Small intestine (tissue), 7 donors: Measurements from ENCODE around the gene RHEB. TPM values are rescaled to one million over a fixed set of nuclear protein-coding genes. Genes with fewer than 3 reads are reported as not detected.
"Not testable (repeated sequence)": the region's sequence is repeated elsewhere in the genome, so short reads cannot be mapped to it uniquely, and the experiment has no call there.

Experiments used
- DNase-seq, 2 donors: peaks; one replicate each; pipeline versions ENCODE4 v3.0.0 to v3.0.0-alpha.2; 2013
- FAIRE-seq: peaks from 2 replicates; lab custom pipeline; 2012; peaks lifted over from hg19 to GRCh38; lab: Jason Lieb, UNC
- H3K27ac ChIP-seq, 3 donors: one replicate each; pipeline ENCODE4 v1.5.1; 2013; ENCODE audit warnings: low read length in 2 of 3, mild to moderate bottlenecking in 2 of 3, control low read depth in 1 of 3, inconsistent platforms in 1 of 3, low read depth in 1 of 3, moderate library complexity in 1 of 3
- H3K27me3 ChIP-seq, 3 donors: one replicate each; pipeline ENCODE4 v1.6.1; 2013; ENCODE audit warnings: low read length in 3 of 3, inconsistent platforms in 1 of 3; ENCODE audit not compliant: control insufficient read depth in 3 of 3, insufficient read depth in 3 of 3
- H3K36me3 ChIP-seq, 3 donors: one replicate each; pipeline ENCODE4 v1.6.1; 2013; ENCODE audit warnings: low read length in 3 of 3, inconsistent platforms in 1 of 3, low read depth in 1 of 3, mild to moderate bottlenecking in 1 of 3, moderate library complexity in 1 of 3; ENCODE audit not compliant: control insufficient read depth in 3 of 3, insufficient read depth in 2 of 3
- H3K4me1 ChIP-seq, 3 donors: one replicate each; pipeline ENCODE4 v1.6.1; 2013; ENCODE audit warnings: low read length in 2 of 3, inconsistent platforms in 1 of 3, low read depth in 1 of 3, mild to moderate bottlenecking in 1 of 3, moderate library complexity in 1 of 3; ENCODE audit not compliant: control insufficient read depth in 3 of 3, insufficient read depth in 2 of 3
- H3K4me3 ChIP-seq, 3 donors: one replicate each; pipeline ENCODE4 v1.5.1; 2013; ENCODE audit warnings: low read length in 3 of 3, control low read depth in 1 of 3, inconsistent platforms in 1 of 3, low read depth in 1 of 3, mild to moderate bottlenecking in 1 of 3, moderate library complexity in 1 of 3
- H3K9me3 ChIP-seq, 2 donors: one replicate each; pipeline ENCODE4 v1.6.1; 2013; ENCODE audit warnings: low read depth in 1 of 2, low read length in 1 of 2; ENCODE audit not compliant: control insufficient read depth in 2 of 2, insufficient read depth in 1 of 2
- WGBS, 3 donors: extraction: QIAGEN DNeasy Blood & Tissue Kit; methylation state at CpG; one replicate each; pipeline ENCODE4 v1.1.7; 2013; 5-methylcytosine and 5-hydroxymethylcytosine counted together
- polyA plus RNA-seq, 4 donors: library from polyadenylated mRNA; stranded (reverse) in 3 of 4; unstranded in 1 of 4; fragments of 200-250 nt in 3 of 4; fragments of 120-200 nt in 1 of 4; gene quantifications; one replicate each; pipeline versions ENCODE4 v1.2.1 to v1.2.3, GENCODE V29; 2013
- donor health status: healthy with polysubstance abuse.
- donor health status: control.
- donor health status: control.
- donor health status: Bipolar disorder and iron deficiency.
- donor health status: healthy.

RHEB gene
- polyA plus RNA-seq, 4 donors, result 54.4 to 84.6 (median 64.4) TPM

GRCh38 chr7:151520419-151521261 is 945 bp upstream of the RHEB start:
- FAIRE-seq (no peak), DNase-seq (peak; percentile 42 to 74)
- Histone ChIP-seq H3K36me3 (no peaks in the 10 kb centered on the region), H3K27me3 (no peaks in the 10 kb centered on the region), H3K4me3 (peak overlapping the region in 2 of 3 donors; percentile 54 to 68), H3K4me1 (peaks cover 0 to 17% (median 9%) of the 10 kb centered on the region in 3 donors), H3K27ac (peak overlapping the region; percentile 28 to 93 (median 93)), H3K9me3 (no peaks in the 10 kb centered on the region)
- 9 to 13% (median 12%) methylated on average over 53 to 55 of the region's 55 CpGs for WGBS, 3 donors

GRCh38 chr7:151518947-151519764 is 539 bp downstream of the RHEB start:
- peaks cover 0 to 16% (median 9%) of the 10 kb centered on the region in 3 donors for H3K4me1 ChIP-seq
- peak overlapping the region; percentile 68 to 92 (median 84) for H3K4me3 ChIP-seq
- FAIRE-seq, H3K36me3 ChIP-seq, H3K9me3 ChIP-seq, H3K27me3 ChIP-seq: not testable (repeated sequence)
- WGBS, 3 donors, result 1% methylated on average over 31 to 115 of the region's 118 CpGs
- peak overlapping the region; percentile 97 to 99 (median 99) for H3K27ac ChIP-seq
- DNase-seq, result peak; percentile 39 to 77

GRCh38 chr7:151518105-151518946 is 1.4 kb downstream of the RHEB start:
- 0 to 1% (median 1%) methylated on average over 36 of the region's 36 CpGs for WGBS, 3 donors
- Histone ChIP-seq H3K27ac (peak overlapping the region; percentile 97 to 99 (median 99)), H3K27me3 (no peaks in the 10 kb centered on the region), H3K36me3 (no peaks in the 10 kb centered on the region), H3K4me1 (peaks cover 0 to 11% (median 9%) of the 10 kb centered on the region in 3 donors), H3K9me3 (peaks cover 0 to 3% of the 10 kb centered on the region in 2 donors), H3K4me3 (peak overlapping the region; percentile 68 to 92 (median 84))
- DNase-seq, result peak; percentile 89 to 90
- FAIRE-seq, result no peak

GRCh38 chr7:151517601-151518104 is 2.0 kb downstream of the RHEB start:
- Histone ChIP-seq H3K4me3 (peak overlapping the region; percentile 68 to 92 (median 84)), H3K36me3 (no peaks in the 10 kb centered on the region), H3K9me3 (peaks cover 0 to 3% of the 10 kb centered on the region in 2 donors), H3K4me1 (peaks cover under 1 to 11% (median 9%) of the 10 kb centered on the region in 3 donors), H3K27me3 (no peaks in the 10 kb centered on the region), H3K27ac (peak overlapping the region; percentile 77 to 99 (median 97))
- DNase-seq, result no peak
- no peak for FAIRE-seq
- WGBS, 3 donors, result 58 to 71% (median 68%) methylated on average over 7 of the region's 7 CpGs

GRCh38 chr7:151515276-151515565 is 4.5 kb downstream of the RHEB start:
- Histone ChIP-seq H3K36me3 (no peaks in the 10 kb centered on the region), H3K4me3 (no peak overlapping the region), H3K27ac (no peak overlapping the region), H3K9me3 (peaks cover 0 to 3% of the 10 kb centered on the region in 2 donors), H3K4me1 (peaks cover 3 to 12% (median 6%) of the 10 kb centered on the region in 3 donors), H3K27me3 (no peaks in the 10 kb centered on the region)
- no peak for FAIRE-seq
- no peak for DNase-seq

GRCh38 chr7:151514461-151515275 is 5.0 kb downstream of the RHEB start:
- no peak for FAIRE-seq
- H3K9me3 ChIP-seq, result peaks cover 0 to 3% of the 10 kb centered on the region in 2 donors
- no peak overlapping the region for H3K27ac ChIP-seq
- H3K4me3 ChIP-seq, result no peak overlapping the region
- H3K4me1 ChIP-seq, result peaks cover 3 to 12% (median 6%) of the 10 kb centered on the region in 3 donors
- DNase-seq, result no peak
- 82 to 93% (median 89%) methylated on average over 6 of the region's 6 CpGs for WGBS, 3 donors
- no peaks in the 10 kb centered on the region for H3K27me3 ChIP-seq
- H3K36me3 ChIP-seq, result no peaks in the 10 kb centered on the region

- Histone ChIP-seq H3K4me3 (no peak overlapping the region), H3K27ac (no peak overlapping the region), H3K36me3 (no peaks in the 10 kb centered on the region), H3K9me3 (peaks cover 0 to 3% of the 10 kb centered on the region in 2 donors), H3K4me1 (peaks cover 3 to 12% (median 6%) of the 10 kb centered on the region in 3 donors), H3K27me3 (no peaks in the 10 kb centered on the region)
- DNase-seq (no peak), FAIRE-seq (no peak)
- WGBS, 3 donors, result 90 to 99% (median 94%) methylated on average over 1 of the region's 1 CpG
Observed at GRCh38 chr7:151513133-151513532, 6.6 kb downstream of the RHEB start.
